Kidney capillary endothelial cell (primary cell): ENCODE measurements around the gene PBX1.

Source experiments
- DNase-seq: peaks from one replicate; pipeline ENCODE4 v3.0.0-alpha.2; 2018; ENCODE audit warnings: low spot score

Gene PBX1

DNA sequence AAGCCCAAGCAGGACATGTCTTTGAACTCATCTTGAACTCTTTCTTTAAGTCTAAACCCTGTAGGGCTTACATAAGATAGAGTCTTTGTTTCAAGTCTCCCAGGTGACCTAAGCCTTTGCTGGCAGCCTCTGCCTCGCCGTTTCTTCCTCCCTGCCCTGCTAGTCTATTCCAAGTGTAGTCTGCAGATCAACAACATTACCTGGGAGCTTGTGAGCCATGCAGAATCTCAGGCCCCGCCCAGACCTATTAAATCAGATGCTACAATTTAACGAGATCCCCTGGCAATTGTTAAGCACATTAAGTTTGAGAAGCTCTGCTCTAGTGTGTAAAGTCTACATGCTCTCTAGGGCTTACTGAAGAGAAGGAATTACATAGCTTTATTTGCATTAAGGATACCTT, 271.6 kb downstream of the PBX1 start:
- no peak for DNase-seq

DNA sequence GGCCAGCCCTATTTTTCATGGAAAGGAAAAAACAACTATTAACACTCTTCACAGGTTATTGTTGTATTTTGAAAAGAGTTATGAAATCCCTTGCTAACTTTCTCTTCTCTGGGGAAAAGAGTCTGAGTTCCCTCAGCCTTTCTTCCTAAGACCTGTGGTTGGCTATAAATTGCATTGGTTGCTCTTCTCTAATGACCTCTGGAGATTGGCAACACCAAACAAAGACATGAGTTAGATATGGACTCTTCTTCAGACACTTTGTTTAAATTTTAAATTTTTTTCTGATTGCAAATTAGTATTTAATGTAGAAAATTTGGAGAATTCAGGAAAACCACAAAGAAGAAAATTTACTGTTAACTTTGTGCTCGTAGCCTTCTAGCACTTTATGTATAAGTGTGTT, 275.7 kb downstream of the PBX1 start:
- no peak for DNase-seq

DNA sequence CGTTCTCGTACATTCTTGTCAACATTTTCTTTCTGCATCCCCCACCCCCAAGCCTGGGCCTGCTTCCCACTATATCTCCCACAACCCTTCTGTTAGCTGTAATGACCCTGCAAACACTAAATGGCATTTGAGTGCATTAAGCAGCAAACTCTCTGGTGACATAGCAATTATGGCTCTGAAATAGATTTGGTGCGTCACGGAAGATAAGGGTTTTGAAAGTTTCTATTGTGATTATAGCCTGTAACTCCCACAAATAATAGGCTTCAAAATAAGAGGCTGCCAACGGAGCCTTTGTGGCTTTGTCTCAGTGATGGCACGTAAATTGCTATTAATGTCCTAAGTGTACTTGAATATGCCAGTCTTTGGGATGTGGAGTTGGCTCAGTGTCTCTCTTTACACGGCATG, 277.6 kb downstream of the PBX1 start:
- no peak for DNase-seq

DNA sequence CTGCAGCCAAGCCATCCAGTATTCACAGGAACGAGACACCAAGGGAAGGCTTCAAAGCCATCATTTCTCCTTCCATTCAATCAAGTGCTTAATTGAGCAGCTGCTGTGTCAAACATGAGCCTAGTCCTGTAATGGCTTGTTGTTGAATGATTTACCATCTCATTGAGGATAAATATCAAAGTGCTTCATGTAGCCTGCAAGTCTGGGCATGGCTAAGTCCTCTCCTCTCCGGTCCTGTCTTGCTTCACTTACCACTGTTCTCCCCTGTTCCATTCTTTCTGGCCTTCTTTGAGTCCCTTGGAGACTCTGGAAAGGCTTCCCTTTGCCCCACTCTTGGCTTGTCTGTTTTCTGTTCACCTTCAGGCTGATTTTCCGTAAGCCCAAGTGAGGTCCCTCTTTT, 279.8 kb downstream of the PBX1 start:
- no peak for DNase-seq

DNA sequence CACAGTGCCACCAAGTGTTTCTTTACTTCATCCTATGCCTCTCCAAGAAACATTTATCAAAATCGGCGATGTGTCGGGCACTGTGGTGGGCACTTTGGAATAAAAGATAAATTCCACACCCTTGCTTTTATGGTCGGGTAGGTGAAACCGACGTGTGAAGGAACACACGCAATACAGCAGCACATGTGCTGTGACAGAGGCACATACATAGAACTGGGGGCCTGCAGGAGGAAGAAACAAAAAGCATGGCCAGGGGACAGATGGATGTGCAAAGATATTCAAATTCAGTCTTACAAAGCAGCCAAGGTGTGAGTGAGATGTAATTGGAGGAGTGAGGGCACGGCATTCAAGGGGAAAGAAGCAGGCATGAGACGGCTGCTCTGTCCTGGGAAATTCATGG, 282.0 kb downstream of the PBX1 start:
- no peak for DNase-seq

DNA sequence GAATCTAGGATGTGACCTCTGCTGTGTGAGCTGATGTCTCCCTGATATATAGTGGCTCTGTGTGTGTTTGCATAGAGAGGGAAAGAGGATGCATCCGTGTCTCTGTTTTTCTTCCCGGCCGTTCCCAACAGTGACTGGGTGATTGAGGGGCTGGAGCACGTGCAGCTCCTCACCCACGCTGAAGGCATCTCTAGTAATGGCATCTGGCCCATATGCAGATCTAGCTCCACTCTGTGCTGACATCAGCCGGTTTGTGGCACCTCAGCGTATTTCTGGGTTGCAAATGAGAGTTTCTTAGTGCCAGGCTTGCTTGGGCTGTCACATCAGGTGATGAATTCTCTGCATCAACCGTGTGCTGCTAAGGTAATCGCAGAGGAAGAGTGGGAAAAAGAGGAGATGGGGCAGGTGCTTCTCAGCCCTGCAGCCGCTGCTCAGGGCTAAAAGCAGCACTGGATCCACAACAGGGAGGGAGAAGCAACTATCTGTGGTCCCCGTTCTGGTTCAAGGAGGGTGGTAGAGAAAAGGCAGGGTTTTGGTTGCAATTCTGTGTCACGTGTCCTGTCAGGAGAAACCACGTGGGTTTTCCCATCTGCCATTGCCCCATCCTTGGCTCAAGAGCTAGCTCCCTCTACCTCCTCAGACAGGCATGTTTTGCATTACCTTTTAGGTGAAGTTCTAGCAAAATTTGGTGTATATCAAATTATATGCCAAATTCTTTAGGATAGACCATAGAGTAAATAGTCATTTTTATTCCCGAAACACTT, 282.9 kb downstream of the PBX1 start:
- DNase-seq = no peak

DNA sequence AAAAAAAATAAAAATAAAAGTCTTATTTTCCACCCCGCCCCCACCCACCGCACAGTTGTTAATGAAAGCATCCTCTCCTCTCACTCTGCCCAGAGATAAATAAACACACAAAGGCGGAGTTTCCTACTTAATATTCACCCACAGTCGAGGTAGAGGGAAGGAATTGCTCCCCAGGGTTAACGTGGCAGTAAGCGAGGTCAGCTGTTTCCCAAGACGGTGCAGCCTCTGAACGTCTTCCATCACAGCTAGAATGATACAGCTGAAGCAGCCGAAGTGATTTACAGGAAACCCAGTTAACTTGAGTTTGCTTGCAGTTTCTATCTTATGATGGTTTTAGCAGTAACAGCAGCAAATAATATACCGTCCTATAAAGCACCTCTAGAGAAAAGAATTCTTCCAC, 283.9 kb downstream of the PBX1 start:
- DNase-seq = no peak

DNA sequence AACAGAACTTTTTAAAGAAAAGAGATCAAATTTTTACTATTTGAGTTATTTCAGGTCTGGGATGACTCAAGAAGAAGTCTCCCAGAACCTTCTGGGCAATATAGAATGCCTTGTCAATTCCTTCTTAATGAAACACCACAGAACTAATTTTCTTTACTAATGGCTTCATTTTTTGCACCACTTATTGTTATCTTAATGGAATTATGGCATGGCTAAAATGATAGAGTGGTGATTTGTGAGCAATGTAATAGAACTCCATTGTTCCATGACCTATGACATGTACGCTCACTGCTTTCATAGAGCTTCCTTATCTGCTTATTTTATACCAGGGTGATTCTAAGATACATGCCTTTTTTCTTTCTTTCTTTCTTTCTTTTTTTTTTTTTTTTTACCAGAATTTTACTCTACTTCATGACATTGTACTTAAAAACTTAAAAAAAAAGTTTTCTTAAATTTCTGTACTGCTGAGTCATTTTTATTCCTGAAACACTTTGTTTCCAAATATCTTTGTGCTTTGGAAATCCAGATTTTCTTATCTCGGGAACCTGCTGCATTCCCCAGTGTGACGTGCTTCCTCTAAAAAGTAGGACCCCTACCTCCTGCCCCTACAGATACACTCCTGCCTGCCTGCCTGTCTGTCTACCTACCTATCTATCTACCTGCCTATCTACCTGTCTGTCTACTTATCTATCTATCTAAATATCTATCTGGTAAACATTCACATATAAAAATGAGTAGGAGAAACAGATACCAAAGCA, 284.9 kb downstream of the PBX1 start:
- DNase-seq = no peak

DNA sequence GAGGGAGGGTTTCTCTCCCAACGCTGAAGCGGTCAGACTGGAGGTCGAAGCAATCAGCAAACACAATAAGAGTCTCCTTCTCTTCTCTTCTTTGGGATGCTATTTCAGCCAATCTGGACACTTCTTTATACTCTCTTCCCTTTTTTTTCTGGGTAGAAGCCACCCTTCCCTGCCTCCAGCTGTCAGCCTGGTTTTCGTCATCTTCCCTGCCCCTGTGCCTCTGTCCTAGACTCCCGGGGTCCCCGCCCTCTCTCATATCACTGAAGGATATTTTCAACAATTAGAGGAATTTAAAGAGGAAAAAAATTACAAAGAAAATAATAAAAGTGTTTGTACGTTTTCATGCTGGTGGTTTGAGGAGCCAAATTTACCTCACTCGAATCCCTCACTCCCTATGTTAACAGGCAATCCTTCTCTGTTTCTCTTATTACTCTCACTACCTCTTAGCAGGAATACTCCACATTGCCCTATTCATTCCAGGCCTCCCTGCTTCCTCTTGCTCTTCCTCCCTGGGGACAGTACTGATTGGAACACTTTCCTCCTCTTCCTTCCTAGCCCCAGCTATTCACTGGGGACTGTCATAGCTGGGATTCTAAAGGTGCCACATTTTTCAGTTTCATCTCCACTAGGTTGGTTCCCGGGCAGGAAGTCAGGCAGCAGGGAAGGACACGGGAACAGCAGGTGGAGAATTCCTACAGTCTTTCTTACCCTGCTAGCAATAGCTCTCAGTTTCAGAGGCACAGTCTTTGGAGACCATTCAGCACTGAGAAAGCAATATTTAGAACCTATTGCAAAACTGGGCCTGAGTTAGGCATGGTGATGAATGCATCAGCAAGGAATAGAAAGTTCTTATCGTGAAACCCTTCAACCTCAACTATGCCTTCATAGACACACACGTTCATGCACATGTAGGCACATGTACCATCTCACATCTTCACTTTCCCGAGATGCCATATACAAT, 288.0 kb downstream of the PBX1 start:
- no peak for DNase-seq

DNA sequence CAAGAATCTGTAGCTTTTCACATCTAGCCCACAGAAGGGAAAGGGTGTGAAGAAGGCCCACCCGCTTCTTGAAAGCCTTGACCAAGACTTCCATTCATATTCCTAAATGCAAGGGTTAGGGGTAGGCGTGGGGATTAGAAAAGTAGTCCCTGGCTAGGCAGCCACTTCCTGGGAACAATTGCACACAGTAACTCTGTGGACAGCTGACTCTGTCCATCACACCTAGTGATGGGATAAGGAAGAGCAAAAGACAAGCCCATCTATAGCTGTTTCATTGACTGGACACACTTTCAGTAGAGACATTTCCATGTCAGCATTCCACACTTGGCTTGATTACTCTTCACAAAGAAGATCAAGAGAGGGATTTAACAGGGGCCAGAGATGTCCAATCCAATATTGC, 294.2 kb downstream of the PBX1 start:
- DNase-seq = no peak

DNA sequence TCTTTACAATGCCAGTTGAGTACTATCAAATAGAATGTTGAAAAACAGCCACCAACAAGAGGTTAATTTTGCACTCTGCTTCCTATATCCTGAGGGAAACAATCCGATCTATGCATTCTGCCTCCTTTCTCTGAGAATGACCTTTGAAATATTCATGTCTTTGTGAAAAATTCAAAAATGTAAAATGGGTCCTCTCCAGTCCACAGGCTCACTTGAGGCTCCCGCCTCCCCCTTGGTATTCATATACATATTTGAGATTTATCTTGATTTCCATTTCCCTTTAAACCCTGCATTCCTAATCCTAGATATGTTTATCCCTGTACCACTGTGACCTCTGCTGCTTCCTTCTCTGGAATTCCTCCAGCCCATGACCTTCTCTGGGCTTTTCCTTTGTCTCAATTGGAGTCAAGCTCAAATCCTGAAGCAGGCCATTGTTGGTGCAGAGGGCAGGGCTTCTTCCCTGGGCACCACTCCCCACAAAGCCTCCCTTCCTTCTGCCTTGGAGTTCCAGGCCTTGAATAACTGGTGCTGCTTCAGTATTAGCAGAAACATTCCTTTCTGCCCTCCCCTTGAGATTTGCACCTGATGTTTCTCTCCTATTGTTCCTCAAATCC, 296.8 kb downstream of the PBX1 start:
- DNase-seq = no peak

DNA sequence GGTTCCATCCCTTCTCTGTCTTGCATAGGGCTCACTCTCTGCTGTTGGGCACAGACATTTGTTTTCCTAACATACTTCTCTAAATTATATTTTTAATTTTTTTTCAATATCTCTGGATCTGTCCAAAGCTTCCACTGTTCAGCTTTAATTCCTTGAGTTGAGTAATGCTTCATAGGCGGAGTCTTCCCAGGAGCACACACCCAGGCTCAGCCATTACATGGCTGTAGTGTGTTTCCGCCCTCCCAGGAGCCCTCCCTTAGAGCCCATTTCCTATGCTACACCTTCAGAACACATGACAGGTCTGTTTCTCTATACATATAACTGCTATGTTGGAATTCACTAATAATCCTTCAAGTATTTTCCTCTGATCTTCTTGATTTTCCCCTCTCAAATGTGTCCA, 297.4 kb downstream of the PBX1 start:
- DNase-seq = no peak

DNA sequence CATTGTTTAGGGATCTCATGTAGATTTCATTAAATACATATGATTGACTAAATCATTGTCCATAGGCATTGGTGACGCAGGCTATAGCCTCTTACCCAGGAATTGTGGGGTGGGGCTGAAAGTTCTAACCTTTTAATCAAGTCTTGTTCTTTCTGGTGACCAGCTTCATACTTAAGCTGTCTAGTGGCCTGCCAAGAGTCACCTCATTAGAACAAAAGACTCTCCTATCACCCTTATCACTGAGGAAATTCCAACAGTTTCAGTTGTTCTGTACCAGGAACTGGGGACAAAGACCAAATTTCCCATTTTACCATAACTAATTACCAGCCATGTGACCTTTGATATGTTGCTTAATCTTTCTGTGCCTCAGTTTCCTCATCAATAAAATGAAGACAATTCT, 298.5 kb downstream of the PBX1 start:
- DNase-seq = no peak

DNA sequence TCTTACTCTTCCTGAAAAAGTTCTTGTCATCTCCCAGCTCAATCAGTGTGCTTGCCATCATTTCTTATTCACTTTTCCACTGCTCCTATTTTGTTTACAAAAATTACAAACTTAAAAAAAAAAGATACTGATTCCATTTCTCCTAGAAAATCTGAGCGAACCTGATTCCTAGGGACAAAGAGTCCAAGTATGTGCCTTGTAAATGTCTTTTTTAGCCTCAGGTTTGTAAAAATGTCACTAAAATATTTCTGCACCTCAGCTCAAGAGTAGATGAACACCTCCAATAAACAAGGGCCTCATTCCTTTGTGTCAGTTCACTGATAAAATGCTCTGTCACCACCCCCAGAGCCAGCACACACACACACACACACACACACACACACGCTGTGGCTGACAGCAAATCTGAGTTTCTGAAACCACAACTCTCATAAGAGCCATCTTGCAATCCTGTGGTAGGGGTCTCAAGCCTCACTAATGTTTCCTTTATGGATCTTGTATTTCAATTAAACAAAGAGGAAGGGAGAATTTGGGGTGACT, 299.2 kb downstream of the PBX1 start:
- DNase-seq = no peak

DNA sequence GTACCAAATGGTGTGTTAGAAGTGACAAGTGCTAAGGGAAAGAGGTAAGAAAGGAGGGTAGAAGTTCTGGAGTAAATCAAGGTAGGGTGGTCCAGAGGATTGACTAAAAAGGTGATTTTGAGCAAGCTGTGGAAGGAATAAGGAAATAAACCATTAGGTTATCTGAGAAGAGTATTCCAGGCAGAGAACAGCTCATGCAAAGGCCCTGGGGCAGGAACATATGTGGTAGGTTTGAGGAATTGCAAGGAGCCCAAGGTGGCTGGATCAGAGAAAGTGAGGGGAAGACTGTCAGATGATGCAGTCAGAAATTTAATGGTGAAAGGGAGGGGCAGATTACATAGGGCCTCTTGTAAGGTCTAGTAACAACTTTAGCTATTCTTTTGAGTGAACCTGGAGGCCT, 302.6 kb downstream of the PBX1 start:
- no peak for DNase-seq

DNA sequence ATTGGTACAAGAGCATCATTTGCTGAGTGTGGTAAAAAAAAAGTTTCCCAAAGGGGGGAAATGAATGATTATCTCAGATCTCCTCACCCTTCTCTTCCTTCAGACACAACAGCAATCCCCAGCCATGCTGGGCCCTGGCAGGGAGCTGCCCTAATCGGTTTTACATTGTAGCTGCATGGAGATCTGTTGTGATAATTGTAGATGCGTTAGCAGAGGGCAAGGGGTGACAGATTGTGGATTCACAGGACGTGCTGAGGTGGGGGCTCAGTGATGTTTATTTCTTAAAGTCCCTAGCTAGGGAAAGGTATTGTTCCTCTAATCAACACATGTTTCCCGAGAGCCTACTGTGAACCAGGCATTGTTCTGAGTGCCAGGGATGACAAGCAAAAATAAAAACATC, 304.1 kb downstream of the PBX1 start:
- no peak for DNase-seq

DNA sequence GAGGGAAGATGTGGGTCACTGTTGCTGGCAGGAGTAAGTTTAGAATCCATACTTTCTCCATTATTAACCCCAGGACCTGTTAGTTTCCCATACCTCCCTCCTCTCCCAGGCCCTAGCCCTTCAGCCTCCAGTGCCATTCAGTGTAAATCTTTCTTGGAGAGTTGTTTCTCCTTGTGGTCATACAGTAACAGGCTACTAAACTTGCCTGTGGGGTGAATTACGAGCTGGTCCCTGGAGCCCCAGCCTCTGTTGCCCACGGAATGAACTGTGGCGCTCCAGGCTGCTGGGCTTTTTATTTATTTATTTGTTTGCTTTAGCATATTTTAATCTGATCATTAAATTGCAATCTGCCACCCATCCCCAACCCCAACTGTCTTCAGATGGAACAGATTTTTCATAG, 305.2 kb downstream of the PBX1 start:
- no peak for DNase-seq

DNA sequence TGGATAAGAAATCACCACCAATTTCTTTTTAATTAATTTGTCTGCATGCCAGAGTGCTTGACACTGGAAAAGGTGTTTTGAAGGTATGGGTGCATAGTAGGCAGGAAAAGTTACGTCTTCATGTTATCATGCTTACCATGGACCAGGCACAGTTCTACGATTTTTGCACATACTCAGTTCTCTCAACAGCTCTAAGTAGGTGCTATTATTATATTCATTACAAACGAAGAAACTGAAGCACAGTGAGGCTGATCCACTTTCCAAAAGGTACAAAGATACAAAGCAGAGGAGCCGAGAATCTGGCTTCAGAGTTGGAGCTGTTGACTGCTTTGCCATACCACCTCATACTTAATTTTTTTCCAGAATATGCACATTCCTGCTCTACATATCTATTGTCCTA, 306.4 kb downstream of the PBX1 start:
- DNase-seq = no peak

DNA sequence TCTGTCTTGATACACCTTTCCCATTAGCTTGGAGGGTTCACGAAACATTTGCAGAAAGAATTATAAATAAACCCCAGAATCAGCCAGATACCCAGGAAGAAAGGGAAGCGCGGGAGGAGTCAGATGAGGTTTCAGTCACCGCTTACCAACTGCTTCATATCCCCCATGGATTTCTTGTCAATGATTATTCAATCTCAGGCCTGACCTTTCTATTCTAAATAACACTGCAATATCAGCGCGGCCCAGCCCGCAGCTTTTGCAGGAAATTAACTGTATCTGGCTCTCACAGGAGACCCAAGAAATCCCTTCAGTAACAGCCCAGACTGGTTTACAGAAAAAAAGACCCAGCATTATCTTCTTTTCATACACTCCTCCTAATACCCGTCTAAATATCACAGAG, 308.6 kb downstream of the PBX1 start:
- no peak for DNase-seq

DNA sequence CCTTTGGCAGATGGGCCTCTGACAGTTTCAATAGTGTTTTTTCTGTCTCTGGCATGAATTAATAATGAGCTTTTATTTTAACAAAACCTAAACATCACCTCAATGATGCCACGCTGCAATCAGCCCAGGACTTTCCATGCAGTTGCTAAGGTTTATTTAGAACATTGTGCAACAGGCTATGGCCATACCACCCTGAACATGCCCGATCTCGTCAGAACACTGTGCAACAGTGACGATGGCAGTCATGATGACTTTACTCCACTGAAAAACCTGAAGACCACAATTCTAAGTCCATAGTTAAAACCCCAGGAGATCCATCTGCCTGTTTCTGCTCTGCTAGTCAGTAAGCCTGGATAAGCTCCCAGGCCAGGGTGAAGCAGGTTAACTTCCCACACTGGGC, 310.0 kb downstream of the PBX1 start:
- no peak for DNase-seq

DNA sequence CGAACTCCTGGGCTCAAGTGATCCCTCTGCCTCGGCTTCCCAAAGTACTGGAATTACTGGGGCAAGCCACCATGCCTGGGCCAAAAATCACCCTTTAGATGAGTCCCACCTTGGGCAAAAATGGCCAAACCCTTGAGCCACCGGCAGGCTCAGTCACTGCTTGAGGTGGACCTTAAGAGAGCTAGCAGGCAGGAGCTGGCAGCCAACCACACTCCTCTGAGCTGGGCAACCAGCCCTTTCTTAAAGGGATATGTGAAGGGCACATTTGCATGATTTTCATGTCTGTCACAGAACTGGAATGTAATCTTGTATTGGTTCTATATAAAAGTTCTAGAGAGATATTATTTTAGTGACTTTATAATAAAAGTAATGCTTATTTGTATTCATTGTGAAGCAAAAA, 316.5 kb downstream of the PBX1 start:
- no peak for DNase-seq
